Frontal cortex (tissue), 4 donors: ENCODE results near the gene PSME2. TPM values are rescaled to one million over a fixed set of nuclear protein-coding genes. Genes with fewer than 3 reads are reported as not detected.

Source experiments
- DNase-seq, 2 donors: peaks; one replicate each; pipeline ENCODE4 v3.0.0; 2012; ENCODE audit warnings: low spot score in 2 of 2
- FAIRE-seq: peaks from 2 replicates; lab custom pipeline; 2012; peaks lifted over from hg19 to GRCh38; lab: Jason Lieb, UNC
- total RNA-seq: library from RNA; depleted of rRNA; stranded (reverse); fragments of >200 nt; gene quantifications from one replicate; pipeline ENCODE4 v1.2.3, GENCODE V29; 2014
- donor health status: control.
- donor health status: control.
- donor health status: control.

The PSME2 gene, protein sequence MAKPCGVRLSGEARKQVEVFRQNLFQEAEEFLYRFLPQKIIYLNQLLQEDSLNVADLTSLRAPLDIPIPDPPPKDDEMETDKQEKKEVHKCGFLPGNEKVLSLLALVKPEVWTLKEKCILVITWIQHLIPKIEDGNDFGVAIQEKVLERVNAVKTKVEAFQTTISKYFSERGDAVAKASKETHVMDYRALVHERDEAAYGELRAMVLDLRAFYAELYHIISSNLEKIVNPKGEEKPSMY
- total RNA-seq = 25.7 TPM

DNA sequence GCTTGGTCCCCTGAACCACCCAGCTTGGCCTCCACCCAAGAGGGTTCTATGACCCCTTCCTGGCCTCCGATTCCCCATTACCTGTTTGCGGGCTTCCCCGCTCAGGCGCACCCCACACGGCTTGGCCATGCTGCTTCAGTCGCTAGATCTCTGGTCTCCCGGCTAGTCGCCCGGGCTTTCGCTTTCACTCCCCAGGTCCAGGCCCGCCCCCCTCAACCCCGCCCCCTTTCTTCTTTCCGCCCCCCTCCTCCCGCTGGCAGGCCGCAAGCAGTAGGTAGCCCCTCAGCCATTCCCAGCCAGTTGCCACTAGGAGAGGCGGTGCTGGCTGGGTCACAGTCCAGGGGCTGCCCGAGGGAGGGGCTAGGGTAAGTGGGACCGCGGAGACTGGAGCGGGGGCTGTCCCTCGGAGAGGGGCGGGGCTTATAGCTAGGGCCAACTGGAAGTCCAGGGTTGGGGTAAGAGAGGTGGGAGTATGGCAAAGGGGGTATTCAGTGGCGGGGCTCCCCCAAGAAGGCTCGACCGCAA lies at the start of gene PSME2:
Gene PSME2, minus strand, starts transcription at position 158 of the 525 bp plus-strand sequence. Its CDS starts 29 bp downstream, at position 129.
- peak; percentile 84 to 89 for DNase-seq
- FAIRE-seq = no peak

DNA sequence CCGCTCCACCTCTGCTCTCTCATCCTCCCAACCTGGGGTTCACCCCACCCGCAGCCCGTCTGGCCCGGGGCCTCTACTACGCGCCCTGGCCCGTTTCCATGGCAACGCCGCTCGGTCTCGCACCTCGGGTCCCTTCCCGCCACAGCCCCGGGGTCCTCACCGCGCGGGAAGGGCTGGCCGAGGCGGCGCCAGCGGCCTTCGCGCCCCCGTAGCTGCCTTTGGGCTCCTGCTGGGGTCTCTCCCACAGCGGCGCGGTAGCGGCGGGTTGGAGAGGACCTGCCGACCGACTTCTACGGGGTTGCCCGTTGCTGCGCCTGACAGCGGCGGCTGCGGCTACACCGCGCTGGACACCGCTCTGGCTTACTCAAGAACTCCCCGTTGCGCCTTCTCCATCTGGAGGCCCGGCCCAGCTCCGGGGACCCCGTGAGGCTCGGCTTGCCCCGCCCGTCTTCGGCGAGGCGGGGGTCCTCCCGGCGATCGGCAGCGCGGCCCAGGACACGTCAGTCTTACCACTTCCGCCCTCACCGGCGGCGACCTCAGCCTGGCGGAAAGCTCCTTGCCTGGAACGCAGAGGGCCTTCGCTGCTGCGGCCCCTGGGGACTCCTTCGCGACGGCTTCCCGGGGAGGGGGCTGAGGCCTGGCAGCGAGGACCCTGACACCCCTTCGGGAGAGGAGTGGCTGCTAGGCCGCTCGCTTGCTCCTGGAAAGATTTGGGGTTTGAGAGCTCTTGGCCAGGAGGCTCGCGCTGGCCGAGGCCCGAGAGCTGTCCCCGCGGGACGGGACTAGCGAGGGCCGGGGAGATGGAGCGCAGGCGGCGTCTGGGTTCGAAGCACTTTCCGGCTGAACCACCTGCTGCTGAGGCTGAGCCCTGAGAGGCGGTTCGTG lies 49.0 kb upstream of the PSME2 start, which contains the start of gene TM9SF1:
Gene TM9SF1, minus strand, starts transcription at position 256 of the 885 bp plus-strand sequence. CDS start 422 bp downstream, outside the sequence.
- DNase-seq (peak; percentile 86 to 96), FAIRE-seq (no peak)

DNA sequence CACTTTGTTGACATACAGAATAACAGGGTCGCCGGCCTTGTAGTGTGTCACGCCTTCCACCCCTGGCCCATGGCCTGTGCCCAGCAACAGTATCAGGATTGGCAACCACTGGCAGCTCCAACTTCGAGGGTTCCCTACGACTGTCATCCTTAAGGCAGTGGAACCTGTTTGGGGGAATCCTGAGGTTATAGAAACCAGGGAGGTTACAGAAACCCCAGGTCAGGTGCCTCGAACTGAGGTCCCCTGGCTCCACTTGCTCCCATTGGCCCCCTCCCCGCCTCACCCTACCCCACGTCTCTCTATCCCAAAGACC lies 48.4 kb upstream of the PSME2 start:
- FAIRE-seq (no peak), DNase-seq (no peak)

DNA sequence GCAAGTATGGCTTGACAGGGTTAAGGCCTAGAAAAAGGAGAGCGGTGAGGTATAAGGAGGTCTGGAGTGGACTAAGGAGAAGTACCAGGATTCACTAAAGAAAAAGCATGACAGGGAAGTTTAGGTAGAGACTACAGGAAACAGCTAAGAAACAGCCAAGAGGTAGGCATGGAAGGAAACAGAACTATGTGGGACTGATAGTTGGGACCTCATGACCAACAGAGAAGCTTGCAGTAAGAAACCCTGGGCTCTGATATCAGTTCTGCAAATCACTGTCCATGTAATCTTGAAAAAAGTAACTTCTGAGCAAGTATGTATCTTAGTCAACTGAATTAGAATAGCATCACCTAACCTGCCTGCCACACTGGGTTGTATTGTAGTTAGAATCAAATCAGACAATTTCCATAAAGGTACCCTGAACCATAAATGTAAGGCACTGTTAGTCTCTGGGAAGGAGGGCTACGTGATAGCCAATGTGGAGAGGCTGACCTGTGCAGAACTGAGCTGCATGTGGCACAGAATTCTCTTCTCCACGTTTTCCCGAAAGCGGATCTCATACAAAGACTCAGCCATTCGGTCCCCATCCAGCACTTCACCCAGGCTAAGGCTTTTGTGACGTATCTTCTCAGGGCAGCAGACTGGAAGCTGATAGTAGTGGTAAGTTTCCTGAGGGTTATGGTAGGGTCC lies 47.9 kb upstream of the PSME2 start:
- FAIRE-seq (no peak), DNase-seq (no peak)

DNA sequence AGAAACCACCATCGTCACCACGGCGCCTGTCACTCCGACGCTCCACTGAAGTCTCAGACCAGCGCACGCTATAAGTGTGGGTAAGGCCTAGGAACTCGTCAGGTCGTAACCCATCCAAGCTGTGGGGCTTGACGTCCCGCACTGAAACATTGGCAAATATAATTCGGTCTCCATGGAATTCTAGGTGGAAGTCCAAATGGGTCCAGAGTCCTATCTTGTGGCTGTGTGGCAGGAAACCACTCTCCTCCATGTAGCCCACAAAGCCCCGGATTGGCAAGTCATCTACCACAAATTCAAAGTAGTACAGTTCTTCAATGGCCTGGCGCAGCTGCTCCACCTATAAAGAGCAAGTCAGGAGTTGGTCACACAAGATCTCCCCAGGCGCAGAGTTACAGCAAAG lies 46.5 kb upstream of the PSME2 start:
- no peak for DNase-seq

DNA sequence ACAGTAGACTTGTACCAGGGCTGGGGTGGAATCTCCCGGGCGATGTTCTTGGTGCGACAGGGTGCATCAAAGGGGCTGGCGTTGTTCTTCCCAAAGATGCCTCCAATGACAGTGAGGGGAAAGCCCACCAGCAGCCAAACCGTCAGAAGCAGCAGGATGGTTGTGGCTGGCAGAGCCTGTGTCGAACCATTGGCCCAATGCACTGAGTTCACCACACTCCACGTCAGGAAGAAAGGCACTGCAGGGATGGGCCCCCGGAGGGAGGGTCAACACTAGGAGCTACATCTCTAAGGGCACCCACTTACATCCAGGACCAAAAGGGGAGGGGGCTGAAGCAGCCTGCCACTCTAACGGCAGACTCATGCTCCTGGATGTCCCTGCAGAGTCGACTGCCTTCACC lies 44.0 kb upstream of the PSME2 start:
- no peak for FAIRE-seq
- no peak for DNase-seq

More for the DNA sequence above, 46.5 kb upstream of the PSME2 start:
- FAIRE-seq = no peak

DNA sequence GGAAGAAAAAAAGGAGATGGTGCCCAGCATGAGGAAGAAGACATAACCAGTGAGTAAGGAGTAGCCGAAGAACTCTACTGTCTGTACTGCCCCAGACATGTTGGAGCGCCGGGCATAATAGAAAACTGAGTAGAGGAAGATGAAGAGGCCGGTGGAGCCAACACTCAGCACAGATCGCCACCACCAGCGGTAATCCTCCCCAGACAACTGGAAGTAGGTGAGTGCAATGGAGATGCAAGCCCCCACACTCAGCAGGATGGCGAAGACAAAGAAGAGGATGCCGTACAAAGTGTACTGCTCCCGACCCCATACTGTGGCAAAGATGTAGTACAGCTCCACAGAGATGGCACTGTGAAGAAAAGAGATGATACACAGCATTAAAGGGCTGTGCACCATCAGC lies 43.0 kb upstream of the PSME2 start:
- FAIRE-seq = no peak
- DNase-seq = no peak

DNA sequence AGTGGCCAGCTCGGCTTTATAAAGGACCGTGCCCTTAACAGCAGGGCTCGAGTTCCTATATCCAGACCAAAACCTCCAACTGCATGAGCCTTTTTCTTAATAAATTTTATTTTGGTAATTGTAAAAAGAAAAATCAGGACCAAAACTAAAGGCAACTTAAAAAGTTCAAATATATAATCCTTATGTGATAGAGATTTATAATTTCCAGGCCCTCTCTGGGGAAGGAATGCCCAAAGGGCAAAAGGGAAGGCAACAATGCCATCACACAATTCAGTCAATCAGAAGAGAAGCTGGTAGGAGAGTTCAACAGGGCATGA lies 42.6 kb upstream of the PSME2 start:
- FAIRE-seq (no peak), DNase-seq (no peak)

DNA sequence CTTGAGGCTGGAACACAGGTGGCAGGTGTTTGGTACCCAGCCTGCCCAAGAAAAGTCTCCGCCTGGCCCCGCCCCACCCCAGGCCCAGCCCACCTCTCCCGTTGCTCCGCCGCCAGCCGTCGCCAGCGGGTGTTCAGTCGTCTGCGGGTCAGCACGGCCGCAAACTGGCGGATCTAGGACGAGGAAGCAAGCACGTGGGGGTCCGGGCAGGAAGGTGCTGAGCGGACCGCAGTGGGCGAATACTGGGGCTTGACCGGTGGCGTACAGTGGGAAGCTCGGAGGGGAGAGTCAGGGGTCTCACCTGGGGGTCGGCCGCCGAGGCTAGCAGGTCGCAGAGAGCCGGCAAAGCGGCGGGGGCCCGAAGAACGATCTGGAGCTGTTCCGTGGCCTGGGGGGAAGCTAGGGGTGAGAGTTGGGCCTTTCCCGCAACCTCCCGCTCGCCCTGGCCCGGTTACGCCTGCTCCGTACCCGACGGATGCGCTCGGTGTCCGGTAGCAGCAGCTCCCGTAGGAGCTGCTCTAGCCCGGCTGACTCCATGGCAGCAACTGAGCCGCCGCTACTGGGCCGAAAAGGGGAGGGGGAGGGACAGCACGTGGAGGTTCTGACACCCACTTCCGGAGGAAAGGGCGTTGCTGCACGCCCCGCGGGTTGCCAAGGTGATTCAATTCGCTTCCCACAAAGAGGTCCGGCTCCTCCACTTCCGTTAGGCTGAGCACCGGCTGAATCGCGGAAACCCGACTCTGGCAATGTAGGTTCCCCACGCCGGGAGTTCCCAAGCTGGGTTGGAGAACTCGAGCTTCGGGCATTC lies 42.0 kb upstream of the PSME2 start, which contains the start of gene IPO4:
Gene IPO4, minus strand, starts transcription at position 566 of the 808 bp plus-strand sequence. Its CDS starts 29 bp downstream, at position 537.
- DNase-seq = peak; percentile 96 to 100
- FAIRE-seq = no peak

DNA sequence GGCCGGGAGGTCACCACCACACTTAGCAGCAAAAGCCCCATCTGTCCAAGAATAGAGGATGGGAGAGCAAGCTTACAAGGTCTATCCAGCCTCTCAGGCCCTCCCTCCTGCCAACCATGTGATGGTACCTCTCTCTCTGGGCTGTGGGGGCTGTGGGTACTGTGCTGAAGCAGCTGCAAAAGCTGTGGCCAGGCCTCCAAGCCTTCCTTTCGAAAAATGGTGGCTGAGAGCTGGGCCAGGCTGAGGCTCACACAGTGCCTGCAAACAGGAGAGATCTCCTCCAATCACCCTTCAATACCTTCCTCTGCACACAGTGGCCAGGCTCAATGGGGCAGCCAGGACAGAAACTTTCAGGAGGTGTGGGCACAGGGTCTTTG lies 41.1 kb upstream of the PSME2 start:
- DNase-seq = no peak
- FAIRE-seq = no peak

DNA sequence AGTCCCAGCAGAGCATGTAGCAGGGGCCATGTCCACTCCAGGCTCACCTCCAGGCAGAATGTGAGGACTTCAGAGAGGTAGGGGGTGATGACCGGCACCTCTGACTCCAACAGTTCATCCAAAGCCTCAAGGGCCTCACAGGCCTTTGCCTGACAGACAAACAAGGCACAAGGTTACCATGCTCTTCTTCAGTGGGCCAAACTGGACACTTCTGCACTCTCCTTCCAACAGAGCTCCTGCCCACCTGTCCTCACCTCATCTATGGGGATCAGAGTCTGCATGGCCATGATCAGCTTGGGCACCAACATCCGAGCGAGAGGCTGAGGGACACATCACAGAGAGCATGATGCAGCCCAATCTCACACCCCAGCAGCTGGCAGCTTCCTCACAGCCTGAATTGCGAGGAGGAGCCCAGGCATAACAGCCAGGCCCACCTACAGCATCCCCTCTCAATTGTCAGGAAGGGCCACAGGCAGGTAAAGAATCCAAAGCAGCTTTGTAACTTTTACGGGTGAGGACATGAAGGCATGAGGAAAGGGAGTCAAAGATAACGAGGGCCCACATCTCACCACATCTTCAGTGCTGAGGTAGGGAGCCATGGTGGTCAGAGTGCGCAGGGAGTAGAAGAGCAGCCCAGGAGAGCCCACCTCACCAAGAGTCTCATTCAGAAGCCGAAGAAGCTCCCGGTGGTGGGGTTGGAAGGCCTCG lies 40.6 kb upstream of the PSME2 start:
- no peak for FAIRE-seq
- DNase-seq = no peak

DNA sequence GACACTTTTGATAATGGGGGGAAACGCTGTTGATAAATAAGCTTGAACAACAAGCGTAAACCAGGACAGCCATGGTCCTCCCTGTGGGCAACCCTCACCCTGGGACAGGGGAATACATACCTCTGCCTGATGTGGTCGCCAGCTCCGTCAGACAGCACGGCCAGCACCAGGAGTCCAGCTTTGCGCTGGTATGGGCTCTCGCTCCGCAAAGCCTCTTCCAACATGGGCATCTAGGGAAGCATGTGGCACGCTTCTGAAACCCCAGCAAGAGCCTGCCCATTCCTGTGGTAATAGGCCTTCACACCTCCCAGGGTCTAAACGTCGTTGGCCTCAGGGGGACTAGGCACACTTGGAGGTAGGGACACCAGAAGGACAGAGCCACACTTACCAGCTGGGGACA lies 39.3 kb upstream of the PSME2 start:
- DNase-seq (no peak), FAIRE-seq (no peak)

DNA sequence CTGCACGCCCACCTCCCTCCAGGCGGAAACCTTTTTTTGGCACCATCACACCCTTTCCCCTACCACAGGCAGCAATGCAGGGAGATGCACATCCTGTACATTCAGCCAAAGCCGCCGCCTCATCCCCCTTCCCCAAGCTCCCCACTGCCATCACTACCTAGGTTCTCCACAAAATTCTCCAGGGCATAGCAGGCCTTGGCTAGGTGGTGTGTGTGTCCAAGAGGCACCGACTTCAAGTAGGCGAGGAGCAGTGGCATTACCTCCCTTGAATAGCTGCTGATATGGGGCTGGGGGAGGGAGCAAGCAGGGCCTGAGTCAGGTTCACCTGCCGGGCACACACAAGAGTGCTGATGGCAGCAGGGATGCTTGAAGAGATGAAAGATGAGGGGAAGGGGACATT lies 38.6 kb upstream of the PSME2 start:
- FAIRE-seq = no peak
- no peak for DNase-seq

DNA sequence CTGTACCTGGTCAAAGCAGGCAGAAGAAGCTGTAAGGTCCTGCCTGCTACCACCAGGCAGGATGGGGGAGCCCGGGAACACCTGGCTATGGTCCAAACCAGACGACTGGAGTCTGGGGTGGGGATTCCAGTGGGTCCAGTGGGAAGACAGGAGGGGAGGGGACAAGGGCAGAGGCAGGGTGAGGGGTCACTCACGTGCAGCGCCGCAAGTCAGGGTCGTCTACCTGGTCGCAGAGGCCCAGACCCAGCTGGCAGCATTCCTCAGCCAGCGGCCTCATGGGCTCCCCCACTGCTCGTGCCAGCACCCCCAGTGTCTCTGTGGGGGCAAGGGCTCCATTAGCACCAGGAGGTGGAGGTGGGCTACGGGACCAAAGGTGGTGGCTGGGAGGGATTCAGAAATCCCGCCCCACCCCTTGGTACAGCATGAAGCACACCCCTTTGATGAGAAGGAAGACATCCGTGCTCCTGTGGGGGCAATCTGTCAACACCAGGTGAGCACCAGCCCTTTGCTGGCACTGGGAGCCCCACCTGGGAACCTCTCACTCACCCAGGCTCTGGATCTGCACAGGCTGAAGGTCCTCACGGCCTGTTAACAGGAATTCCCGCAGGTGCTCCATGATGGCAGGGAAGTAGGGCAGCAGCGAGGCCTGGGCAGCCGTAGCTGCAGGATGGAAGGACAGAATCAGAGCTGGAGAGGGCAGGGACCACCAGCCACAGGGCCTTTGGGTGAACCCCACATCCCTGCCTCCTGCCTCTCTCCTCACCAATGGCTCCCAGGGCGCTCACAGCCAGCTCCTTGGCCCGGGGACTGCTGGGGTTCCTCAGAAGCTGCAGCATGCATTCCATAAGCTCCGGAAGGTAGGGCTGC lies 37.9 kb upstream of the PSME2 start:
- FAIRE-seq = no peak

DNA sequence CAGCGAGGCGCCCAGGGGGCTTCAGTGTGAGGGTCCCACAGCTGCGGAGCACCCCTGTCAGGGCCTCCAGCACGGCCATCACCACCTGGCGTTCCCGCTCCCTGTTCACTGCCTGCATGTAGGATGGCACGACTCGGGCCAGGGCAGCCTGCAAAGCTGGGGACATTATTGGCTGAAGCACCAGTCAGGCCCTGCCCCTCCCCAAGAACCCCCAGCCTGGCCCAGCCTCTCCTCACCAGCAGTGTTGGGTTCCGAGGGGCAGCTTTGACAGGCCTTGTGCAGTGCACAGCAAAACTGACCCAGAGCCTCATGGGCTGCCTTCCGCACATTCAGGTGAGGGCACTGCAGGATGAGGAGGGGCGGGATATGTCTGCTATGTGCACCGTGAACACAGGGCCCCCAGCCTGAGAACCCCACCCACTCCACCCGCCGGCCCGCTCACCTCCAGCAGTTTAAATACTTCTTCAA lies 36.6 kb upstream of the PSME2 start:
- FAIRE-seq = no peak

More for the DNA sequence above, 37.9 kb upstream of the PSME2 start:
- DNase-seq = no peak

DNA sequence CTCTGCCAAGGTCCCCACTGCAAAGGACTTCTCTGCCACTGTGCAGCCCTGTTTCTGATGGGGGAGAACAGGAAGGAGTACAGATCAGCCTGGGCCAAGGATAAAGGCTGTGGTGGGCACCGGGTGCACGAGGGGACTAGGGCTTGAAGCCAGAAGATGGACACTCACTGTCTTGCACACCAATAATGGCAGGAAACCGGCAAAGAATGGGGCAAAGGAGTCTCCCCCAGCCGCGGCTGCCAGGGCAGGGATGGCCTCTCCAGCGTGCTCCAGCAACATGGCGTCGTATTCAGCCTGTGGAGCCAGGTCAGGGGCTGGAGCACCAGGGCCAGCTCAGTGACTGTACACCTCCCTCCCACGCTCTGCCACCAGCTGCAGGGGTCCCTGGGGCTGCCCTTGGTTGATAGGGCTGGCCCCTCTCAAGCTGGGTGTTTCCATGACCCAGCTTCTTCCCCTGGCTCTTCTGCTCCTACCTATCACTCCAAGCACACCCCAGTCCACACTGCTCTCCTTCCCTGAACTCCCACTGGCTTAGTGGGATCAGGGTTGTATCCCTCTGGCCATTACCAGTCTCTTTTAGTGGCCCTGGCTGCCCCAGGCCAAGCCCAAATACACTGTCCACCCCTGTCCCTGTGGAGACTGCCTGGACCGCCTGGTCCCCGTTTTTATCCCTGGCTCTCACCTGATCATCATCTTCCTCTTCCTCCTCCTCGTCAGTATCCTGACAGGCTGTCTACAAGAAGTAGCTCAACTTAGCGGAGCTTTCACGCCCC lies 35.9 kb upstream of the PSME2 start:
- DNase-seq = no peak
- FAIRE-seq = no peak

More for the DNA sequence above, 36.6 kb upstream of the PSME2 start:
- DNase-seq = no peak

DNA sequence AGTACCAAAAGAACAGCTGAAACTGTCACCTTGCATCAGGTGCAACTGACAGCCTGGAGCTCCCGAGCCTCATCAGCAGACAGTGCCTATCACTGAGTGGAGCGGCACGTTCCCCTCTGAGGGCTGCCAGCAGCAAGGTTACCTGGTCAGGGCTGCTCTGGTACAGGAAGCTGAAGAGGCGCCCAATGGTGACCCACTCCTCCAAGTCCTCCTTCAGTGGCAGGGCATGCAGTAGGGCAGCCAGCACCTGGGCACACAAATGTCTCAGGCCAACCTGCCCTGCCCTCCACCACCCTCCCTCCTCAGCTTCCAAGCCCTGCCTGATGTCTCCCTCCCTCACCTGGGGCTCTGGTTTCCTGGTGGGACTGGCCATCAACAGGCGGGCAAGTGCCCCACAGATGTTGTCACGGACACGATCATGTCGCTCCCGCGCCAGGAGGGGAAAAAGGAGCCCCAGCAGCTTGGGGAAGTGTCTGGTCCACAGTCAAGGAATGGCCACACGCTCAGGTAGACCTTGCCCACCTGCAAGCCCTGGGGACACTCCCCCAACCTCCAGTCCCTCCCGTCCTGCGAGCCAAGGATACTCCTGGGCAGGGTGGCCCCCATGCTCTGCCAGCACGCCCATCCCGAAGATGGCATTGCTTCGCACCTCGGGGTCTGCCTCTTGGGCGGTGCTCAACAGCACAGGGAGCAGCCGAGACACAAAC lies 35.1 kb upstream of the PSME2 start:
- DNase-seq = no peak
- no peak for FAIRE-seq
